Spleen (tissue), 11 donors: ENCODE measurements around the gene EQTN. TPM values are rescaled to one million over a fixed set of nuclear protein-coding genes. Genes with fewer than 3 reads are reported as not detected.

Experiments
- DNase-seq: peaks from one replicate; pipeline ENCODE4 v3.0.0-alpha.2; 2020
- H3K27ac ChIP-seq, 8 donors: fragments of 200-600 bp; sonication (generic) in 7 of 8; 1 replicate in 4 of 8; 2 replicates in 4 of 8; pipeline versions ENCODE4 v1.5.0 to v1.8.0; 2016 to 2021; ENCODE audit warnings: inconsistent platforms in 4 of 8, mild to moderate bottlenecking in 4 of 8, moderate library complexity in 1 of 8
- H3K27me3 ChIP-seq, 7 donors: fragments of 200-600 bp; sonication (generic) in 6 of 7; replicated peaks in 1 of 7; 1 replicate in 4 of 7; 2 replicates in 3 of 7; pipeline versions ENCODE4 v1.5.0 to v1.8.0; 2016 to 2021; ENCODE audit warnings: inconsistent platforms in 3 of 7, mild to moderate bottlenecking in 1 of 7
- H3K36me3 ChIP-seq, 6 donors: fragments of 200-600 bp; sonication (generic) in 5 of 6; 1 replicate in 4 of 6; 2 replicates in 2 of 6; pipeline versions ENCODE4 v1.5.0 to v1.8.0; 2016 to 2021; ENCODE audit warnings: inconsistent platforms in 2 of 6
- H3K4me1 ChIP-seq, 6 donors: fragments of 200-600 bp; sonication (generic) in 5 of 6; 1 replicate in 3 of 6; 2 replicates in 3 of 6; pipeline versions ENCODE4 v1.5.0 to v1.8.0; 2016 to 2021; ENCODE audit warnings: inconsistent platforms in 3 of 6
- H3K4me3 ChIP-seq, 8 donors: fragments of 200-600 bp; sonication (generic) in 7 of 8; 1 replicate in 4 of 8; 2 replicates in 4 of 8; pipeline versions ENCODE4 v1.5.0 to v1.8.0; 2016 to 2021; ENCODE audit warnings: inconsistent platforms in 4 of 8, mild to moderate bottlenecking in 4 of 8, moderate library complexity in 2 of 8
- H3K9me3 ChIP-seq, 8 donors: fragments of 200-600 bp; sonication (generic) in 7 of 8; 1 replicate in 4 of 8; 2 replicates in 4 of 8; pipeline versions ENCODE4 v1.5.0 to v1.8.0; 2016 to 2021; ENCODE audit warnings: inconsistent platforms in 4 of 8
- CTCF ChIP-seq, 11 experiments: fragments of 200-600 bp in 7 of 11; fragments of 450-650 bp in 4 of 11; sonication (generic) in 4 of 11; IDR thresholded peaks in 8 of 11; conservative IDR thresholded peaks in 3 of 11; 1 replicate in 7 of 11; 2 replicates in 4 of 11; pipeline versions ENCODE4 v1.4.0 to v1.8.0; 2016 to 2021; ENCODE audit warnings: antibody characterized with exemption in 11 of 11, inconsistent platforms in 4 of 11, mild to moderate bottlenecking in 1 of 11
- POLR2A ChIP-seq, 3 donors: fragments of 450-650 bp; IDR thresholded peaks; one replicate each; pipeline ENCODE4 v1.5.1; 2017; ENCODE audit warnings: antibody characterized with exemption in 3 of 3, mild to moderate bottlenecking in 1 of 3
- POLR2AphosphoS5 ChIP-seq, 3 donors: sonication (generic); formaldehyde crosslinking; IDR thresholded peaks; one replicate each; pipeline ENCODE4 v1.5.1; 2017; ENCODE audit warnings: antibody characterized with exemption in 3 of 3
- WGBS, 5 donors: extraction: QIAGEN DNeasy Blood & Tissue Kit in 3 of 5; methylation state at CpG; one replicate each; pipeline versions ENCODE4 v1.1.5 to v1.1.7; 2013 to 2018; 5-methylcytosine and 5-hydroxymethylcytosine counted together
- intact Hi-C: fragments of 100-400 bp; cut with DNase I; formaldehyde crosslinking; loops from one replicate; pipeline ENCODE4 v1.15.0; 2023; ENCODE audit warnings: low total_unique reads
- polyA plus RNA-seq, 3 donors: library from polyadenylated mRNA; stranded (reverse); fragments of 200-250 nt; gene quantifications; one replicate each; pipeline ENCODE4 v1.2.1, GENCODE V29; 2013
- total RNA-seq, 7 donors: library from RNA; depleted of rRNA in 3 of 7; stranded (reverse); fragments of >200 nt in 3 of 7; fragmentation: NEBNext Ultra II Directional in 4 of 7; extraction: Animal tissue kit (Norgen Biotek cat#: 25700) in 4 of 7; gene quantifications; one replicate each; pipeline versions ENCODE4 v1.1.0 to v1.2.1, GENCODE V29; 2016 to 2021
- donor health status: healthy with polysubstance abuse.
- donor health status: DM: no; HTN: no; CAD: no; lungs with moderate emphysema.
- donor health status: DM: no; HTN: no; CAD: no.
- donor health status: Bipolar disorder and iron deficiency.
- donor health status: healthy.
- donor health status: DM: no; HTN: no; CAD: no.
- donor health status: DM: yes; HTN: yes; CAD: no.

The EQTN gene
- total and polyA plus RNA-seq, 10 donors: 0.26 to 1.3 (median 0.35) TPM; not detected in 5

GRCh38 chr9:27291292-27291691 is 5.7 kb downstream of the EQTN start:
- TF ChIP-seq POLR2AphosphoS5 (IDR thresholded peaks at IDR 0.05): no peak
- no peak for TF ChIP-seq POLR2A (IDR thresholded peaks at IDR 0.05)
- no peak for TF ChIP-seq CTCF (IDR thresholded peaks at IDR 0.05 in 8 of 11, conservative IDR thresholded peaks at IDR 0.05 in 3 of 11)
- Histone ChIP-seq H3K4me3 (no peak overlapping the region), H3K36me3 (no peaks in the 10 kb centered on the region), H3K9me3 (no peaks in the 10 kb centered on the region), H3K27ac (no peak overlapping the region), H3K27me3 (no peaks in the 10 kb centered on the region), H3K4me1 (no peaks in the 10 kb centered on the region)
- no peak for DNase-seq
- intact Hi-C loops: no loop called here
- WGBS, 5 donors: 86 to 91% (median 88%) methylated on average over 8 of the region's 8 CpGs

GRCh38 chr9:27282269-27282668 is 14.7 kb downstream of the EQTN start:
- H3K9me3 ChIP-seq: no peaks in the 10 kb centered on the region
- 91 to 98% (median 92%) methylated on average over 7 of the region's 7 CpGs for WGBS, 5 donors
- H3K27ac ChIP-seq: no peak overlapping the region
- no peak overlapping the region for H3K4me3 ChIP-seq
- peaks cover 0 to 7% (median 0%) of the 10 kb centered on the region in 6 donors for H3K4me1 ChIP-seq
- H3K36me3 ChIP-seq: no peaks in the 10 kb centered on the region
- TF ChIP-seq POLR2A (IDR thresholded peaks at IDR 0.05): no peak
- H3K27me3 ChIP-seq: no peaks in the 10 kb centered on the region
- DNase-seq: no peak
- intact Hi-C loops: no loop called here

GRCh38 chr9:27280860-27281259 is 16.1 kb downstream of the EQTN start:
- Histone ChIP-seq H3K4me3 (peak overlapping the region in 2 of 8 donors; percentile 4 to 26), H3K9me3 (no peaks in the 10 kb centered on the region), H3K4me1 (peaks cover 0 to 16% (median 7%) of the 10 kb centered on the region in 6 donors), H3K36me3 (no peaks in the 10 kb centered on the region), H3K27me3 (no peaks in the 10 kb centered on the region), H3K27ac (no peak overlapping the region)
- TF ChIP-seq POLR2A (IDR thresholded peaks at IDR 0.05): no peak
- intact Hi-C loops: no loop called here
- no peak for DNase-seq
- 11 to 25% (median 13%) methylated on average over 5 of the region's 5 CpGs for WGBS, 5 donors

GRCh38 chr9:27280249-27280648 is 16.7 kb downstream of the EQTN start:
- Histone ChIP-seq H3K27me3 (no peaks in the 10 kb centered on the region), H3K27ac (no peak overlapping the region), H3K4me3 (no peak overlapping the region), H3K36me3 (no peaks in the 10 kb centered on the region), H3K4me1 (peaks cover 0 to 16% (median 7%) of the 10 kb centered on the region in 6 donors), H3K9me3 (no peaks in the 10 kb centered on the region)
- DNase-seq: no peak
- WGBS, 5 donors: 89 to 94% (median 91%) methylated on average over 16 of the region's 16 CpGs
- TF ChIP-seq CTCF (IDR thresholded peaks at IDR 0.05 in 8 of 11, conservative IDR thresholded peaks at IDR 0.05 in 3 of 11) (no peak), POLR2A (IDR thresholded peaks at IDR 0.05) (no peak), POLR2AphosphoS5 (IDR thresholded peaks at IDR 0.05) (no peak)
- intact Hi-C loops: no loop called here

- Histone ChIP-seq H3K36me3 (no peaks in the 10 kb centered on the region), H3K4me3 (no peak overlapping the region), H3K9me3 (no peaks in the 10 kb centered on the region), H3K4me1 (peaks cover 0 to 16% (median 7%) of the 10 kb centered on the region in 6 donors), H3K27ac (no peak overlapping the region), H3K27me3 (no peaks in the 10 kb centered on the region)
- intact Hi-C loops: loop anchor here (5.0 to 10.0 kb wide), 2 partner anchors 247 to 535 kb away; no protein-coding TSS in a partner anchor
- TF ChIP-seq POLR2AphosphoS5 (IDR thresholded peaks at IDR 0.05): no peak
- 77 to 84% (median 79%) methylated on average over 3 of the region's 3 CpGs for WGBS, 5 donors
- no peak for DNase-seq
Measured at GRCh38 chr9:27279611-27280010, 17.3 kb downstream of the EQTN start.

- no peaks in the 10 kb centered on the region for H3K9me3 ChIP-seq
- no peak overlapping the region for H3K4me3 ChIP-seq
- WGBS, 5 donors: 47 to 85% (median 79%) methylated on average over 1 of the region's 1 CpG
- intact Hi-C loops: loop anchor here (5.0 to 10.0 kb wide), 2 partner anchors 246 to 534 kb away; no protein-coding TSS in a partner anchor
- H3K4me1 ChIP-seq: peaks cover 0 to 16% (median 7%) of the 10 kb centered on the region in 6 donors
- H3K27ac ChIP-seq: no peak overlapping the region
- DNase-seq: no peak
- no peaks in the 10 kb centered on the region for H3K36me3 ChIP-seq
- H3K27me3 ChIP-seq: no peaks in the 10 kb centered on the region
- TF ChIP-seq POLR2A (IDR thresholded peaks at IDR 0.05): no peak
Measured at GRCh38 chr9:27278374-27278773, 18.6 kb downstream of the EQTN start.
